PFSK-1 (cell line): ENCODE measurements around the gene PTPRN2.

ENCODE experiments used
- SIN3A ChIP-seq: IDR thresholded peaks from 2 replicates; pipeline ENCODE4 v1.6.1; 2012; ENCODE audit warnings: mild to moderate bottlenecking, low read length, moderate library complexity, borderline replicate concordance; ENCODE audit not compliant: insufficient read depth
- TAF1 ChIP-seq: IDR thresholded peaks from 2 replicates; pipeline ENCODE4 v1.6.1; 2012; ENCODE audit warnings: low read length, control low read depth, borderline replicate concordance; ENCODE audit not compliant: insufficient read depth
- TF ChIP-seq, protein P1 (sequence below), 2 experiments: IDR thresholded peaks; 2 replicates each; pipeline versions ENCODE4 v1.6.1 to v1.8.0; 2011 to 2012; ENCODE audit warnings: low read depth in 2 of 2, low read length in 2 of 2, control low read depth in 1 of 2, inconsistent platforms in 1 of 2, mild to moderate bottlenecking in 1 of 2, moderate library complexity in 1 of 2; ENCODE audit not compliant: insufficient read depth in 1 of 2

DNA sequence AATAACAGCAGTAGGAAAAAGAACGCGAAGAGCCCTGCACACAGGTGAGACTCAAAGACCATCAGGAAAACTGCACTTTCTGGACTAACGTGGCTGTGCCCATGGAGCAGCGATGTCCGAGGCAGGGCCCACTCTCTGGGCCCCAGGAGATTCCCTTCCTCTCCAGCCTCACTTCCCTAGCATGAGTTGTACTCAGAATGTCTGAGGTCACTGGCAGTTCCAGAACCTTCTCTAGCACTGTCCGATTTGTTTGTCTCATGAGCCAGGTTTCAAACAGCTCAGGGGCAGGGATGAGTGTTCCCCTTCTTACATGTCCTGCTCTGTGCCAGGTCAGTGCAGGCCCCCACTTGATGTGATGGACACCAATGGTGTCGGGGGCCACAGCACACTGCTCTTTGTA, 484.2 kb downstream of the PTPRN2 start:
- no peak for TF ChIP-seq SIN3A
- no peak for TF ChIP-seq TAF1
- TF ChIP-seq, protein P1, sequence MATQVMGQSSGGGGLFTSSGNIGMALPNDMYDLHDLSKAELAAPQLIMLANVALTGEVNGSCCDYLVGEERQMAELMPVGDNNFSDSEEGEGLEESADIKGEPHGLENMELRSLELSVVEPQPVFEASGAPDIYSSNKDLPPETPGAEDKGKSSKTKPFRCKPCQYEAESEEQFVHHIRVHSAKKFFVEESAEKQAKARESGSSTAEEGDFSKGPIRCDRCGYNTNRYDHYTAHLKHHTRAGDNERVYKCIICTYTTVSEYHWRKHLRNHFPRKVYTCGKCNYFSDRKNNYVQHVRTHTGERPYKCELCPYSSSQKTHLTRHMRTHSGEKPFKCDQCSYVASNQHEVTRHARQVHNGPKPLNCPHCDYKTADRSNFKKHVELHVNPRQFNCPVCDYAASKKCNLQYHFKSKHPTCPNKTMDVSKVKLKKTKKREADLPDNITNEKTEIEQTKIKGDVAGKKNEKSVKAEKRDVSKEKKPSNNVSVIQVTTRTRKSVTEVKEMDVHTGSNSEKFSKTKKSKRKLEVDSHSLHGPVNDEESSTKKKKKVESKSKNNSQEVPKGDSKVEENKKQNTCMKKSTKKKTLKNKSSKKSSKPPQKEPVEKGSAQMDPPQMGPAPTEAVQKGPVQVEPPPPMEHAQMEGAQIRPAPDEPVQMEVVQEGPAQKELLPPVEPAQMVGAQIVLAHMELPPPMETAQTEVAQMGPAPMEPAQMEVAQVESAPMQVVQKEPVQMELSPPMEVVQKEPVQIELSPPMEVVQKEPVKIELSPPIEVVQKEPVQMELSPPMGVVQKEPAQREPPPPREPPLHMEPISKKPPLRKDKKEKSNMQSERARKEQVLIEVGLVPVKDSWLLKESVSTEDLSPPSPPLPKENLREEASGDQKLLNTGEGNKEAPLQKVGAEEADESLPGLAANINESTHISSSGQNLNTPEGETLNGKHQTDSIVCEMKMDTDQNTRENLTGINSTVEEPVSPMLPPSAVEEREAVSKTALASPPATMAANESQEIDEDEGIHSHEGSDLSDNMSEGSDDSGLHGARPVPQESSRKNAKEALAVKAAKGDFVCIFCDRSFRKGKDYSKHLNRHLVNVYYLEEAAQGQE (IDR thresholded peaks at IDR 0.05; ENCODE audit: insufficient read depth in 1 of 2, low read depth in 2 of 2, low read length in 2 of 2) = no peak
